Glutamatergic neuron (in vitro differentiated cells): Measurements from ENCODE around the gene SLC6A6. TPM values are rescaled to one million over a fixed set of nuclear protein-coding genes. Genes with fewer than 3 reads are reported as not detected.
"Not testable (repeated sequence)": the region's sequence is repeated elsewhere in the genome, so short reads cannot be mapped to it uniquely, and the experiment has no call there.

Experiments used
- DNase-seq: peaks from one replicate; pipeline ENCODE4 v3.0.0; 2022
- H3K27ac Mint-ChIP-seq: one replicate; pipeline ENCODE4 v1.8.0; 2020; ENCODE audit warnings: mild to moderate bottlenecking, mixed read lengths, inconsistent platforms; ENCODE audit not compliant: unreplicated experiment
- H3K27me3 Mint-ChIP-seq: one replicate; pipeline ENCODE4 v1.8.0; 2020; ENCODE audit warnings: mild to moderate bottlenecking, moderate library complexity, mixed read lengths, inconsistent platforms; ENCODE audit not compliant: unreplicated experiment
- H3K36me3 Mint-ChIP-seq: one replicate; pipeline ENCODE4 v1.8.0; 2020; ENCODE audit warnings: mild to moderate bottlenecking, mixed read lengths, inconsistent platforms; ENCODE audit not compliant: unreplicated experiment
- H3K4me1 Mint-ChIP-seq: one replicate; pipeline ENCODE4 v1.8.0; 2020; ENCODE audit warnings: mild to moderate bottlenecking, low read depth, mixed read lengths, inconsistent platforms; ENCODE audit not compliant: unreplicated experiment
- H3K4me3 Mint-ChIP-seq: one replicate; pipeline ENCODE4 v1.8.0; 2020; ENCODE audit warnings: mild to moderate bottlenecking, mixed read lengths, inconsistent platforms; ENCODE audit not compliant: unreplicated experiment
- H3K9me3 Mint-ChIP-seq: one replicate; pipeline ENCODE4 v1.8.0; 2020; ENCODE audit warnings: mild to moderate bottlenecking, moderate library complexity, mixed read lengths, inconsistent platforms; ENCODE audit not compliant: unreplicated experiment
- total RNA-seq: library from RNA; stranded (reverse); fragmentation: NEBNext Ultra II Directional; extraction: Animal tissue kit (Norgen Biotek cat#: 25700); gene quantifications from one replicate; pipeline ENCODE4 v1.2.1, GENCODE V29; 2021; ENCODE audit not compliant: unreplicated experiment
- TF ChIP-seq, protein P1 (sequence below): fragments of 200-600 bp; sonication (generic); IDR thresholded peaks from one replicate; pipeline ENCODE4 v1.5.0; 2021; ENCODE audit not compliant: partially characterized antibody, unreplicated experiment

SLC6A6 gene
- total RNA-seq, 1 donor from 2014 or later: 21.9 TPM

DNA sequence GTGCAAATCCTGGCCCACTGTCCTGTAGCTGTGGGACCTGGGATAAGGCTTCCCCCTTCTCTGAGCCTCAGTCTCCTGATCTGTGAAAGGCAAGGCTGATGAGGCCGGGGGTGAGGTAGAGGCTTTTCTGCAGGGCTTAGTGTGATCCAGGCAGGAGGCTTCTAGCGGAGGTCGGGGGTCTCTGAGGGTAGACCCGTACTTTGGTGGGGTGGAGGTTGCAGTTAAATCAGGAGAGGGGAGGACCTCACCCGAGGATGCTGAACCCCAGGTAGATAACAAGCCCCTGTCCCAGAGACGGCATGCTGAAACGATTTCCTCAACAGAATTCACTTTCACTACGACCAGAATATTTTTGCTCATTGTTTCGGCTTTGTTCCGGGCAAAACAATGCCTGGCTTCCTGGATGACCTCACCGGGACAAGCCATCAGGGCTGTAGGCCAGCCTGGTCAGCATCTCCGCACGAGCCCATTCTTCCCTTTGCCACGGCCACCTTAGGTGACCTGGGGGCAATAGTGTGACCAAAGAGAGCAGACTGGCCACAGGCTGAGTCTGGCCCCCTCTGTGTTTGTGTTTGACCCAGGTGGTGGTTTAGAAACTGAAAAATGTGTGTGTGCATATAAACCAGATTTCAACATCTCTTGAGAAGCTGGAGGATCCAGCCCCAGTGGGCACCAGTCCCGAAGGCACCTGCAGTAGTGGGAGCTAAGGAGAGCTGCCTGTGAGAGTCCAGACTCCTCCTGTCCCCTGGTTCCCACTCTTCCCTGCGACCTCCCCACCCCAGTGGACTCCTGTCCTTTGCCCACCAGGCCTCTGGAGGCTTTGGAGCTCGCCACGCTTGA, 33.0 kb downstream of the SLC6A6 start:
- DNase-seq: no peak
- Mint-ChIP-seq H3K27me3 (peaks cover 7% of the 10 kb centered on the region), H3K27ac (no peak overlapping the region), H3K4me3 (no peak overlapping the region), H3K36me3 (no peaks in the 10 kb centered on the region), H3K4me1 (peaks cover 17% of the 10 kb centered on the region), H3K9me3 (peaks cover 3% of the 10 kb centered on the region)
- TF ChIP-seq, protein P1, sequence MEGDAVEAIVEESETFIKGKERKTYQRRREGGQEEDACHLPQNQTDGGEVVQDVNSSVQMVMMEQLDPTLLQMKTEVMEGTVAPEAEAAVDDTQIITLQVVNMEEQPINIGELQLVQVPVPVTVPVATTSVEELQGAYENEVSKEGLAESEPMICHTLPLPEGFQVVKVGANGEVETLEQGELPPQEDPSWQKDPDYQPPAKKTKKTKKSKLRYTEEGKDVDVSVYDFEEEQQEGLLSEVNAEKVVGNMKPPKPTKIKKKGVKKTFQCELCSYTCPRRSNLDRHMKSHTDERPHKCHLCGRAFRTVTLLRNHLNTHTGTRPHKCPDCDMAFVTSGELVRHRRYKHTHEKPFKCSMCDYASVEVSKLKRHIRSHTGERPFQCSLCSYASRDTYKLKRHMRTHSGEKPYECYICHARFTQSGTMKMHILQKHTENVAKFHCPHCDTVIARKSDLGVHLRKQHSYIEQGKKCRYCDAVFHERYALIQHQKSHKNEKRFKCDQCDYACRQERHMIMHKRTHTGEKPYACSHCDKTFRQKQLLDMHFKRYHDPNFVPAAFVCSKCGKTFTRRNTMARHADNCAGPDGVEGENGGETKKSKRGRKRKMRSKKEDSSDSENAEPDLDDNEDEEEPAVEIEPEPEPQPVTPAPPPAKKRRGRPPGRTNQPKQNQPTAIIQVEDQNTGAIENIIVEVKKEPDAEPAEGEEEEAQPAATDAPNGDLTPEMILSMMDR: no peak

DNA sequence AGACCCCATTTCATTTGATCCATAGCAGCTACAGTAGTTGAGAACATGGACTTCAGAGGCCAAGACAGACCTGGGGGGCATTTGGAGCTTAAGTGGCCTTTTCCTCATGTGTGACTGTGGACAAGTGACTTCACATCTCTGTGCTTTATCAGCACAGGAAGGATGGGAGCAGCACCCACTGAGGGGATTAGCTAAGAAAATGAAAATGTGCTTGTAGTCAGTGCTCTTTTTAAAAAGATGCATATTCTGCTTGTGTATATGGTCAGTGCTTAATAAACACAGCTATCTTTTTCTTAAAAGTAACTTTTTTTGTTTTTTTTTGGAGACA, 34.5 kb downstream of the SLC6A6 start:
- Mint-ChIP-seq H3K4me1 (peaks cover 11% of the 10 kb centered on the region), H3K4me3 (no peak overlapping the region), H3K9me3 (no peaks in the 10 kb centered on the region), H3K27ac (peak overlapping the region; percentile 52), H3K36me3 (no peaks in the 10 kb centered on the region), H3K27me3 (peaks cover 4% of the 10 kb centered on the region)
- DNase-seq: no peak
- TF ChIP-seq, protein P1: no peak

DNA sequence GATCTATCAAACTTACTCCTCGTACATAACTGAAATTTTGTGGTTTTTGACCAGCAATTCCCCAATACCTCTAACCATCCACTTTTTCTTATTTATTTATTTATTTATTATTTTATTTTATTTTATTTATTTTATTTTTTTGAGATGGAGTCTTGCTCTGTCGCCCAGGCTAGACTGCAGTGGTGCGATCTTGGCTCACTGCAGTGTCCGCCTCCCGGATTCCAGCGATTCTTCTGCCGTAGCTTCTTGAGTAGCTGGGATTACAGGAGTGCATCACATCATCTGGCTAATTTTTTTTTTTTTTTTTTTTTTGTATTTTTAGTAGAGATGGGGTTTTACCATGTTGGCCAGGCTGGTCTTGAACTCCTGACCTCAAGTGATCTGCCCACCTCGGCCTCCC, 35.3 kb downstream of the SLC6A6 start:
- not testable (repeated sequence) for DNase-seq, H3K4me3 Mint-ChIP-seq, H3K27ac Mint-ChIP-seq, H3K9me3 Mint-ChIP-seq, H3K27me3 Mint-ChIP-seq, H3K36me3 Mint-ChIP-seq
- H3K4me1 Mint-ChIP-seq: peaks cover 11% of the 10 kb centered on the region

DNA sequence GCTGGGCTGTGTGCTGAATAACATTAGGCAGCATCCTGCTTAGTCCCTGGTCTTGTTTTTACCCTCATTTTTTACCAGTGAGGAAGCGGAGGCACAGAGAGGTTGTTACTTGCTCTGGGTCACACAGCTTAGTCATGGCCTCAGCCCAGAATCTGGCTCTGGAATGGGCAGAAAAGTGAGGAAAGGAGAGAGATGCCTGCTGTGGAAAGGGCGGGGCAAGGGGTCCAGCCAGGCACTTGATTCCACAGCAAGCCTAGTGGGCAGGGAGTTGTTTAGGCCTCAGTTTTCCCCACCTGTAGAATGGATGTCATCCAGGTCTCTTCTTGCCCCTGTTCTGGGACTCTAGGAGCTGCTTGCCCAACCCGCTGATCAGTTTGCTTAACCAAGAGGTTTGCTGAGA, 35.9 kb downstream of the SLC6A6 start:
- no peaks in the 10 kb centered on the region for H3K36me3 Mint-ChIP-seq
- H3K27me3 Mint-ChIP-seq: peaks cover 4% of the 10 kb centered on the region
- no peak for DNase-seq
- no peak overlapping the region for H3K4me3 Mint-ChIP-seq
- no peak overlapping the region for H3K27ac Mint-ChIP-seq
- peaks cover 11% of the 10 kb centered on the region for H3K4me1 Mint-ChIP-seq
- TF ChIP-seq, protein P1: no peak
- no peaks in the 10 kb centered on the region for H3K9me3 Mint-ChIP-seq

DNA sequence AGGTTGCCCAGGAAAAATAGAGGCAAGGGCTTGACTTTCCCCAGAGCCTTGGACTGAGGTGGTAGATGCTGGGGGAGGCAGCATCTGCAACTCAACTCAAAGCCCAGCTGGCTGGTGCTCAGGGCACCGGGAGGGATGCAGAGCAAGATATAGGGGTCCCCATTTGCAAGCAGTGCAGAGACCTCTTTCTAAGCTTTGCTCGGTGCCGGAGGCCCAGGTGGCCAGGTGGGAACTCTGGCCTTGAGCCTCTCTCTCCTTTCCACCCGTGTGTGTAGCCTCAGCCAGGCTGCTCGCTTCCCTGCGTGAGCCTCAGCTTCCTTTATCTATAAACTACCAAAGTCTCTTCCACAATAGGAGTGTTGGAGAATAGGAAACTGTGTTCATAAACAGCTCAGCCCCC, 36.5 kb downstream of the SLC6A6 start:
- TF ChIP-seq, protein P1: no peak
- Mint-ChIP-seq H3K36me3 (peaks cover 1% of the 10 kb centered on the region), H3K9me3 (no peaks in the 10 kb centered on the region), H3K27me3 (peaks cover 4% of the 10 kb centered on the region), H3K4me3 (no peak overlapping the region), H3K4me1 (peaks cover 11% of the 10 kb centered on the region), H3K27ac (no peak overlapping the region)
- no peak for DNase-seq
